ENCODE measurements around the gene RALB.
"Not testable (repeated sequence)": the region's sequence is repeated elsewhere in the genome, so short reads cannot be mapped to it uniquely, and the experiment has no call there.

Gene RALB

DNA sequence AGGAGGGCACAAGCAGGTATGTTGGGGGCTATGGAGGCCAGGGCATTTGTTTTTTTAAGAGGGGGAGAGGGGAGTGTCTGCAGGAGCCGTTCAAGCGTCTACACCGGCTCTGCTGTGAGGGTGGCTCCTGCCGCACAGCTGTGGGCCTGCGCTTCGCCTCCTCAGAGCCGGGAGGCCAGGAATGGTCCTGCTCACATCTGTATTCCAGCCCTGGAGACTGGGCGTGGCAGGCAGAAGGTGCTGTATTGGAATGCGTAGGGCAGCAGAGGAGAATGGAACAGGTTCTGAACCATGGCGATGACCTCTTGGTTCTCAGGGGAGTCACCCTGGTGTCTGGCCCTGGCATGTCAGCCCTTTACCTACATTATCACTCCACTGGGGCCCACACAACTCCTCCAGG lies 66.5 kb downstream of the RALB start:
- DNase-seq = no peak

DNA sequence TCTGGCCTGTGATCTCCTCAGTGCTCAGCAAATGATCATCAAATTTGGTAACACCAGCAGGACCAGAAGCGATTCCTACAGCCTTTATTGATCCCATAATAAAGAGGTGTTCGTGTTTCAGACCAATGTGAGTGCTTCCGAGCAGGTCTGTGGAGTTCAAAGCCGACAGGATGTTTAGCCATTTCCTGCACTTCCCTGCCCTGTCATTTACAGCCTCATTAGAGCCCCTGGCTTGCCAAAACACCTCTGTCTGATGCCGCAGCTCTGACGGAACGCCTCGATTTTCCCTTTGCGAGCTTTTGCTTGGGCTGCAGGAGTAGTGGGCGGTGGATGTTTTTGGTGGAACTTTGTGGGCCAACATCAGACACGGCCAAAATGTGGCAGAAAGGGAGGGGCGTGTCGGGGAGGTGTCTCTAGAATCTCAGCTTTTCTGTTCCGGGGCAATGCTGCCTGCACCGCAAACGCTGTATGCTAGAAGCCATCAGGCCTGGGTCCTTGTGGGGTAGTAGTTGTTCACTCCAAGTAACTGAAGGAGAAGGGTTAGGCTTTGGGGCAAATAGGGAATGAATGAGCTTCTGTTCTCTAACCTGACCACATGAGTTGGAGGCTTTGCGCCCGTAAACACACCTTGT lies 67.2 kb downstream of the RALB start:
- DNase-seq = no peak

DNA sequence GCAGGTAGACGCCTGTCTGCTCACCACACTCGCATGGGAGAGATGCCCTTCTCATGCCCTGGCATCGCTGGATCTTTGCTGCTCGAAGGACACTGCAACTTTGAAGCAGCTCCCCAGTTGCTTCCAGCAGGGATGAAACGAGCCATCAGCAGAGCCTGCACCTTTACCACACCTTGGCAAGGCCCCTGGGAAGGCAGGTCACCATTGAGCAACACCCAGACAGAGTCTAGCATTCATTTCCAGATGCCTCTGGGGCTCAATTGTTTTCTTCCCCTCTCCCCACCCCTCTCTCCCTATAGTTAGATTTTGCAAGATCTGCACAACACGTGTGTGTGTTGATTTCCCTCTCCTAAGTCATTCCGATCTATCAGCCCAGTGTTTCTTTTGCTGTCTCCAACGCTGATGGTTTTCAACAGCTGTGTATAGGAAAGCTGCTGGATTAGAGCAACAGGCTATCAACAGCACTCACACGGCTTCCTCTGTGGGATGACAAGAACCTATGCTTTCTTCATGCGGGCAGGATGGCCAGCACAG lies 67.7 kb downstream of the RALB start:
- no peak for DNase-seq

DNA sequence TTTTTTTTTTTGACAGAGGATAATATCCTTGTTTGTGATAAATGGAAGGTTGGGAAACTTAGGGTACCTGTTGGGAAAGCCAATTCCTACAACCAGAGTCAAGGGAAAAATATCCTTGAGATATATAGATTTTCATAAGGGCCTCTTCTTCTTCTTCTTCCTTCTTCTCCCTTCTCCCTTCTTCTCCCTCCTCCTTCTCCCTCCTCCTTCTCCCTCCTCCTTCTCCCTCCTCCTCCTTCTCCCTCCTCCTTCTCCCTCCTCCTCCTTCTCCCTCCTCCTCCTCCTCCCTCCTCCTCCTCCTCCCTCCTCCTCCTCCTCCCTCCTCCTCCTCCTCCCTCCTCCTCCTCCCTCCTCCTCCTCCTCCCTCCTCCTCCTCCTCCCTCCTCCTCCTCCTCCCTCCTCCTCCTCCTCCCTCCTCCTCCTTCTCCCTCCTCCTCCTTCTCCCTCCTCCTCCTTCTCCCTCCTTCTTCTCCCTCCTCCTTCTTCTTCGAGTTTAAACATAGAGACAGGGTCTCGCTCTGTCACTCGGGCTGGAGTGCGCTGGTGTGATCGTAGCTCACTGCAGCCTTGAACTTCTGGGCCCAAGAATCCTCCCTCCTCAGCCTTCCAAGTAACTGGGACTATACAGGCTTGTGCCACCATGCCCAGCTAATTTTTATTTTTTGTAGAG lies 68.4 kb downstream of the RALB start:
- DNase-seq = not testable (repeated sequence)

DNA sequence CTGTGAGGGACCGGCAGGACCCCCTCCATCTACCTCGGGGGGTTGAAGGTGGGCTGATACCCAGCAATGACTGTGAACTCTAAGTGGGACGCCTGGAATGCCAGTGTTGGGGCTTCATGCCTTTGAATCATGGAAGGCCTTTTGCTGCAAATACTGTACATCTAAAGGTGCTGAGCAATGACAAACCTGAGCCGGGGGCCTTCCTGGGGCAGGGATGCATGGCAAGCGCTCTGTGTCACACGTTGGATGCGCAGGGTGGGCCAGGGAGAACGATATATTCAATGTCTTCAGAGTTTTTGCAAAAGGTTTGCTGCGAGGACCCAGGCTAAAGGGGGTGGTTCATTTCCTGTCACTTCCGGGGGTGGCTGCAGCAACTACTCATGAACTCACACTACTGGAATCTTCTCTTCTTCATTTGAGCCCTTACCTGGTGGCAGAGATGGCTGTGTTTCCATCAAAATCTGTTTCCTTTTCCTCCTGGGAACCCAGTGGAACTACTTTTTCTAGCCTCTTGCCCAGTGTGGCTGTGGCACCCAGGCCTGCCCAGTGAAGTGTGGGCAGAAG lies 69.2 kb downstream of the RALB start:
- no peak for DNase-seq

DNA sequence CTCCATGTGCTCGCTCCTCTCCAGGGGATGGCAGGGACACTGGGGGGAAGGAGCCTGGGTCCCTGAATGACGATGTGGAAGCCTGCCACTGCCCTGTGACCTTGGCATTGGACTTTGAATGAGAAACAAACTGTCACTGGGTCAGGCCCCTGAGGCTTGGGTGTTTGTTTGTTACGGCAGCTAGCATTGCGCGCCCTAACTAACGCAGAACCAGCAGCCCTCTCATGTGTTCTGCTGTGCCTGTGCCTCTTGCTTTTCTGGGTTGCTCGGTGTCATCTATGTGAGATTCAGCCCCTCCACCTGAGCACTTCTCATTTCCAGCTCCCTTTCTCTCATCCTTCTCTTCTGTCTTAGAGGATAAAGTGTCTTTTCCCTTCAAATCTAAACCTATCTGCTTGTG lies 69.7 kb downstream of the RALB start:
- DNase-seq = no peak

DNA sequence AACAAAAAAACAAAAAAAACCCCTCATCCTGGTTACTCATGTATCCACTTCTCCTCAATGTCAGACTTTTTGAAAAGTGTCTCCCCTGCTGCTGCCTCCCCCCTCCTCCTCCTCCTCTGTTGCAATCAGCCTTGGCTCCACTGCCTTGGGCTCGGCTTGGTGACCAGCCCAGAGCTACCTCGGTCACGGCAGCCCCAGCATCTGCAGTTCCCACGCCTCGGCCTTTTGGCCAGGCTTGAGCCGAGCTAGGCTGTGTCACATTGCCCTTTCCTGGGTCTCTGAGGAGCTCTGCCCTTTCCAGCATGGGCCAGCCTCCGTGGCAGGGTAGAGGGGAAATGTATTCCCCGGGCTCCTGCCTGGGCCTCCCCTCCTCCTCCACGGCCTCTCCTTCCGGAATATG lies 70.6 kb downstream of the RALB start:
- DNase-seq = no peak

DNA sequence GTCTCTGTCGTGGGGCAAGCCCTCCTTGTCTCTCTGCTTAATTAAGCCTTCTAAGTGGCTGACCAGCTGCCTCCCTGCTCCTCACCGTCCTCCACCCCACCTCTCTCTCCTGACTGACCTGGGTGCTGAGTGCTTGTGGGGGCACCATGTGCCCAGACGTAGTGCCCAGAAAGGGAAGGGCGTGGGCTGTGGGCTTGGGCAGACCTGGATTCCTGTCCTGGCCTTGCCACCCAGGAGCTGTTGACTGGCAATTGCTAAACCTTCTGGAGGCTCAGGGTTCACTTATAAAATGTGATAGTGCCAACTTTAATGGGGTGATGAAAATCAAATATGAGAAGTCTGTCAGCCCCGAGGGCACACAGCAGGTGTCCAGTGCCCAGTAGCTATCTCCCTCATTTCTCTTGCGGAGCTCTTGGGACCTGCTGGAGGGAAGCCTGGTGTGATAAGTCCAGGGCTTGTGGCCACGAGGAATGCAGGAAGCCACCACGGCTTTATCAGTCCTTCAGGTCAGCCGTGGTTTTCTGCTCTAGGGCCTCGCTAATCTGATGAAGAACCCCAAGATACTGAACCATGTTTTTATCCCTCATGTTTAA lies 71.3 kb downstream of the RALB start:
- no peak for DNase-seq

DNA sequence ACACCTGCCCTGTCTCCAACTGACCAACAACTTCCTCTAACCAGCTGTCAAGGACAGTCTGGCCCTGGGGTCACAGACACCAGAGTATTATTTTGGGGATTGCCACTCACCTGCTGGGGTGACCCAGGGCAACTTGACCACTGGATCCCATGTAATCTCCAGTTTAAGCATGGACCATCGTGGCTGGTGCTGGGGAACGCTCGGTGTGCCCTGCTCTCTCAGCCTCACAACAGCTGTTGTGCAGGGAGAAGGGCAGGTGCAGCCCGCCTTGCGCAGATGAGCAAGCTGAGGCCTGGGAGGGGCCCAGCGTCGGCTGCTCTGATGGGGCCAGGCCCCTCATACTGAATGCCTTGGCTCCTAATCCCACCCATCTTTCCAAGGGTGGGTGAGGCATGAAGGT lies 72.3 kb downstream of the RALB start:
- no peak for DNase-seq

DNA sequence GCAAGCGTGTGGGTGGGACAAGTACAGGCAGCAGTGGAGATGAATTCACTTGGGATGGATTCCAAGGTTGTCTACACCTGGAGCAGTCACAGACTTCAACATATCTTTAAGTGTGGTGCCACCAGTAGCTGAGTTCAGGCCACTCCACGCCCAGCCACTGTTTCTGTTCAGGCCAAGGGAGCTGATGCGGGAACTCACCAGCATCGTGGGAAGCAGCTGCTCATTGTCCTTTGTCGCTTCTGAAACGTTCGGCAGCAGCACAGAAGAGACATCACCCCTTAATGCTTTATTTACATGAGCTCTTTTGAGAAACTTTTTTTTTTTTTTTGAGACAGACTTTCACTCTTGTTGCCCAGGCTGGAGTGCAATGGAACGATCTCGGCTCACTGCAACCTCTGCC lies 73.4 kb downstream of the RALB start:
- DNase-seq = no peak

DNA sequence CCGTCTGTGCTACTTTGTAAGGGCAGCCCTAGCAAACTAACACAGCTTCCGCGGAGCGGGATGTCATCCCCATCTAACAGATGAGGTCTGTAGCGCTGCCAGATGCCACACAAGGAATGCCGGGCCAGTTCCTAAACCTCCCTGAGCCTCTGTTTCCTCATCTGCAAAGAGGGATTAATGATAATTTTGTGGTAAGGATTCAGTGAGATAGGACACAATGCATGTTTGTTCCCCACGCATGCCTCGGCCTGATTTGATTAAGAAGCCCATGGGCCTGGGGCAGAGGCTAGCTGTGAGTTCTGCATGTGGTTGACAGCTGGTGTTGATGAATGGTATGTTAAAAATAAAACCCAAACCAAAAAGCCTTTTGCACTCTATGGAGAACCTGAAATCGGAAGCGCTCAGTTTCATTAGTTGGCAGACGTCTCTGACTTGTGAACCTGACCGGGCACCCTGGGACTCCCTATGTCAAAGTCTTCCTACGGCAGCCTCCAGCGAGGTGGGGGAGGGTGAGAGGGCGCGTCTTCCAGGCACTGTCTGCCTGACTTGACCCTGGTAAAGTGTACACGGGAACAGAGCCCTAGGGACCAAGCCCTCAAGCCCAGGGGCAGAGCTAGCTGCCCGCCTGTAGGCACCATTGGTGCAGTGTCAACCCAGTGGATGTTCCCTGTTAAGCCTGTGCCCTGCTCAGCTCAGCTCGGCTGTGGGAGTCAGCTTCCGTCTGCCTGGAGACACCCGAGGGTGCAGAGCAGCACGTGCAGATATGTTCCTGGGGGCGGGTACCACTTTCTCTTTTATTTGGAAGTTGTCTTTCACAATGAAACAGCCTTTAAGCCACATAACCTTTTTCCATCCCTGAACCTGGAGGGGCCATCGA lies 78.5 kb downstream of the RALB start:
- no peak for DNase-seq

DNA sequence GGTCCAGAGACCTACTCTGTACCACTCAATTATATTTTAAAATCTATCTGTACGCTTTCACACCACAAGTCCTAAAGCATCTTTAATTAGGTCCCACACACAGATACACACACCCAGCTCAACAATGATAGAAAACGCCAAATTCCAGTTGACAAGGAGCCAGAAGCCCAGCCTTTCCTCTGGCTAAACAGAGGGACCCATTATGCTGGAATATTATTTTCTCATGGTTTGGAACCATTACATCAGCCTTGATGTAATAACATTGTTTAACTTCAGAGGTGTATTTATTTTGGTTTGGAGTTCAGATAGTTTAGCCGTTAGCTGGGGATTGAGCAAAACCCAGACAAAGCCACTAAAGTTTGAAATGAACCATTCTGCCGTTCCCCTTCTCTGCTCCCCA lies 79.3 kb downstream of the RALB start:
- no peak for DNase-seq

DNA sequence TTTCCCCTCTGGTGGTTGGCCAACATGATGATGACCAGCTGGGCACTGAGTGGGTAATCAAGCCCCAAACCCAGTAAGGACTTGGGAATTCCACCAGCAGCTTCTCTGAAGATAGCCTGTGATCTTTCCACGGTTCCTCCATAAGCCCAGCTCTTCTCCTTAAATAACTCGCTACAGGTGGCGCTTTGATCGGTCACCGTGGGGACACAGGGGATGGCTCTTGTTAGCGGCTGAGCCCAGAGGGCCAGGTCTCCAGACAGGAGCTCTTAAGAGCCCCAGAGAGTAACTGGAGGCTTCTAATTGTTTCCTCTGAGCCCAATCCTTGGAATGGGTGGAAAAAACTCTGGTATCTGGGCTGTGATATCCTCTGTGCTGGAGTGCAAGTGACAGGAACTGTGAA lies 79.7 kb downstream of the RALB start:
- DNase-seq = no peak

DNA sequence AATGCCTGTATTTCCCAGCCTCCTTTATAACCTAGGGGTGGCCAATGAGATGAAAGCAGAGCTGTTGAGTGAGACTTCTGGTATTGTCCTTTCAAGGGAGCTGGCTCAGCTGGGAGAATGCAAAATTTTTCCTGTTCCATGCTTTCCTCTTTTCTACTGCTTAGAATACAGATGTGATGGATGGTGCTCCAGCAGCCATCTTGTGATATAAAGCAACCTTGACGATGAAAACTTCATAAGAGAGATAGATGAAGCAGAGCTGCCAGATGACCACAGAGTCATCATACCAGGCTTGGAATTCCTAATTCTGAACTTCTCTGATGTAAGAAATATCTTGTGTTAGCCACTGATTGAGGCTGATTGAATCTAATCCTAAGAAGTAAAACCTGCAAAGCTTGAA lies 81.4 kb downstream of the RALB start:
- no peak for DNase-seq

DNA sequence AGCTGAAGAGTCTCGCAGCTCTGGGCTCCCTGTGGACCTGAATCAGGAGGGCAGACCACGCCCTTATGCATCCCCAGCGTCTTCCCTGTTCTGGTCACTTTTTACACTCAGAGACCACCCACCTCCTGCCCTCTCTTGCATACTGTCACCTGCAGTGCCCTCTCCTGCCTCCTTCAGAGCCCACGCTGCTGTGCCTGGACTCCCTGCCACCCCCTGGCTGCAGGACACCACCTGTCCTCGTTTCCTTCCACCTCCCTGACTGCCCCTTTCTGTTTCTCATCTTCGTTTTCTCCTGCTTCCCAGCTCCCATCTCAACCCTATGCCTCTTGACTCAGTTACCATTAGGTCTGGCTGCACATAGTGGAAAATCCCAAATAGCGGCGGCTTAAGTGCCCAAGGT lies 84.1 kb downstream of the RALB start:
- DNase-seq = no peak

DNA sequence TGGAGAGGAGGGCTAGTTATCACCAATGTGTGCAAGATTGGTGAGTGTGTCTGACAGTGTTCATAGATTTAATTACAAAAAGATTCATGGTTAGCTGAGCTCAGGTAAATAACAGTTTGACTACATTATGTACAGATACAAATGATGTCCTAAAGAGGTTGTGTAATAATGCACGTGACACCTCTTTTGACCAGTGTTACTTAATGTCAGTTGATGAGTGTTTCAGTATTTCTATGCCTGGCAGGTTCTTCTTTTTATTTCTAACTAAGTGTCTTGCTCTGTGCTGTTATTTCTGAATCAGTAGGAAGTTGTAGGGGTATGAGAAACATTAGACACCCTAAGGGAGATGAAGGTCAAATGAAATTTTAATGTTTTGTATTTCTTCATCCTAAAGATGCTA lies 85.4 kb downstream of the RALB start:
- no peak for DNase-seq

DNA sequence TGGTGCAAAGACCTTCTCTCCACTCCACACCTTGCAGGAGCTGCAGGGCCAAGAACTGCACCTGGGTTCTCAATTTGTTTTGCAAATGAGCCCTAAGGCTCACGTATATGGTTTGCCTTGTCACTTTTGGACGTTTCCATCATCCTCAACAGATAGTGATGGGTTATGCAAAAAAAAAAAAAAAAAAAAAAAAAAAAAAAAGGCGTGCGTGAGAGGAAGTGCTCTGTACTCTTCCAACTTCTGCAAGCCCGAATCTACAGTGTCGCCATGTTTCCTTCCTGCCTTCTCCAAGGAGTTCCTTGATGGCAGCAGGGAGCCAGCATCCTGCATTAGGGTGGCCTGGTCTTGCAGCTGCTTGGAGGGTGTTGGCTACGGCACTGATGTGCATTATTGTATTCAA lies 89.3 kb downstream of the RALB start:
- DNase-seq = no peak

DNA sequence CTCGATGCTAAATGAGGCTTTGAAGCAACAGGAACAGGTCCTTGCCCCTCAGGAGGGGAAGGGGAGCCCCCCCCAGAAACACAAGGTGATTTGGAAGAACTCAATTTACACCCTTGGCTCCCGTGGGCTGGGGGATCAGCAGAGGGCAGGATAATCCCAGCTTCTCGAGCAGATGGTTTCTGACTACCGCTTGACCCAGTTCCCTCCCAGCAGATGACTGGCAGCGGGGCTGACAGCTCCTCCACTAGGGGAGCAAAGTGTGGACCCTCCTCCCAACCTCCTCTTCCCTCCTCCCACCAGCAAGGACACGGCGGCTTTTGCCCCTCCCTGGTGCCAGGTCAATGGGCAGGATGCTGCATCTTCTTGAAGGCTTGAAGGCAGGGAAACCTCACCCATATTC lies 89.8 kb downstream of the RALB start:
- no peak for DNase-seq

DNA sequence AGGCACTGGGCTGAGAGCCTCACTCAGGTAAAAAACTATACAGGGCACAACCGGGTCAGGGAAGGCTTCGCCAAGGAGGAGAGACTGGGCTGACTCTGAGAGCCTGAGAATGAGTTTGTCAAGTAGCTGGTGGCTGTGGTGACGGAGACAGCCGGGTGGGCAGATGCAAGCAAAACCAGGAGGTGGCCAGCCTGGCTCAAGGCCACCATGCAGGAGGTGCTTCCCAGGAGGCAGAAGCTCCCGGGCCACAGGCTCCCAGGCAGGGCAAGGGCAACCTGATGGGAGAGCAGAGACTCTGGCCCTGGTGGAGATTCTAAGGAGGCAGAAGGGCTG lies 90.4 kb downstream of the RALB start:
- no peak for DNase-seq

DNA sequence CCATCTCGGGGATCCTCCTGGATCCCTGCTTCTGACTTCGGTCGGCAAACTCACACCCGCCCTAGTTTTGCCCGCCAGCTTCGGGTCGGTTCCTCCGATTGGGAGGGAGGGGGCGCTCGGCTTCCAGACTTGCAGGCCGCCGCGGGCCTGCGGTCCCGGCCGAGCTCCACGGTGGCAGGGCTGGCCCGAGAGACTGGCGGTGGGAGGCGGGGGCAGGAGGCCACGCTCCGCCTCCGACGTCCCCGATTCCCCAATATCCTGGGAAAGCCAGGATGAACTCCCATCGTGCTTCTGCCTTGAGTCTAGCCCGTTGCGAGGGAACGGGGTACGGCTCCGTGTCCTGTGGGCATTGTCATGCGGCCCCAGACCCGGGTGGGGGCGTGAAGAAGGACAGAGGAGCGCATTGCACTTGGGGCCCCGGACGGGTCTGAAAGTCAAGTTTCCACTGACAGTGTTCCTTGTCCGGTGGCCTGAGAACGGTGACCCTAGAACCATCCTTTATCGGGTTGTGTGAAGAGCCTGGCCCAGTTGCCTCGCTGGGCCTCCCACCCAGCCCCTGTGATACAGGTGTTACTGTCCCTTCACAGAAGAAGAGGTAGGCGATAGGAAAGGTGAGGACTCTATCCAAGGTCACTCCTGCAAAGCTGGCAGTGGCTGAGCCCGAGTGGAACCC lies 90.9 kb downstream of the RALB start:
- DNase-seq = peak; percentile 36

Measured in stimulated activated naive CD4-positive, alpha-beta T cell treated with Interleukin-2 at 50 U/mL for 16 hours (primary cell).